ENCODE data around the gene RTN4RL1. TPM values are rescaled to one million over a fixed set of nuclear protein-coding genes. Genes with fewer than 3 reads are reported as not detected.

RTN4RL1 gene
- total RNA-seq, 1 experiment from 2014 or later = 0.80 TPM

GRCh38 chr17:2011411-2012371 lies 13.4 kb downstream of the RTN4RL1 start:
- intact Hi-C loops (cut with micrococcal nuclease; ENCODE audit: unreplicated experiment) = no loop called here
- peak; percentile 20; the same call in 1 of the 2 replicates for ATAC-seq
- Histone ChIP-seq H3K36me3 (ENCODE audit: control insufficient read depth, insufficient read depth, low read length) (no peaks in the 10 kb centered on the region), H3K27me3 (ENCODE audit: control insufficient read depth, insufficient read depth, low read length) (no peaks in the 10 kb centered on the region), H3K9me3 (ENCODE audit: control insufficient read depth, insufficient read depth, low read depth, low read length) (no peaks in the 10 kb centered on the region), H3K4me3 (ENCODE audit: low read depth in 2 of 2, low read length in 2 of 2) (no peak overlapping the region), H3K4me1 (ENCODE audit: control insufficient read depth, insufficient read depth, low read length) (no peaks in the 10 kb centered on the region), H3K27ac (ENCODE audit: low read length) (no peak overlapping the region)
- in situ Hi-C loops (cut with HindIII; ENCODE audit: low pct_unique_long_range_greater_than_20kb, low sequenced_read_pairs) = no loop called here
- TF ChIP-seq POLR2AphosphoS5 (IDR thresholded peaks at IDR 0.05; ENCODE audit: low read depth, low read length) (no peak), TCF7L2 (IDR thresholded peaks at IDR 0.05; ENCODE audit: low read depth, low read length) (no peak), CTCF (IDR thresholded peaks at IDR 0.05) (no peak), SIN3A (IDR thresholded peaks at IDR 0.05; ENCODE audit: borderline replicate concordance, insufficient read depth, low read depth, low read length) (no peak)
- TF ChIP-seq, protein P1, sequence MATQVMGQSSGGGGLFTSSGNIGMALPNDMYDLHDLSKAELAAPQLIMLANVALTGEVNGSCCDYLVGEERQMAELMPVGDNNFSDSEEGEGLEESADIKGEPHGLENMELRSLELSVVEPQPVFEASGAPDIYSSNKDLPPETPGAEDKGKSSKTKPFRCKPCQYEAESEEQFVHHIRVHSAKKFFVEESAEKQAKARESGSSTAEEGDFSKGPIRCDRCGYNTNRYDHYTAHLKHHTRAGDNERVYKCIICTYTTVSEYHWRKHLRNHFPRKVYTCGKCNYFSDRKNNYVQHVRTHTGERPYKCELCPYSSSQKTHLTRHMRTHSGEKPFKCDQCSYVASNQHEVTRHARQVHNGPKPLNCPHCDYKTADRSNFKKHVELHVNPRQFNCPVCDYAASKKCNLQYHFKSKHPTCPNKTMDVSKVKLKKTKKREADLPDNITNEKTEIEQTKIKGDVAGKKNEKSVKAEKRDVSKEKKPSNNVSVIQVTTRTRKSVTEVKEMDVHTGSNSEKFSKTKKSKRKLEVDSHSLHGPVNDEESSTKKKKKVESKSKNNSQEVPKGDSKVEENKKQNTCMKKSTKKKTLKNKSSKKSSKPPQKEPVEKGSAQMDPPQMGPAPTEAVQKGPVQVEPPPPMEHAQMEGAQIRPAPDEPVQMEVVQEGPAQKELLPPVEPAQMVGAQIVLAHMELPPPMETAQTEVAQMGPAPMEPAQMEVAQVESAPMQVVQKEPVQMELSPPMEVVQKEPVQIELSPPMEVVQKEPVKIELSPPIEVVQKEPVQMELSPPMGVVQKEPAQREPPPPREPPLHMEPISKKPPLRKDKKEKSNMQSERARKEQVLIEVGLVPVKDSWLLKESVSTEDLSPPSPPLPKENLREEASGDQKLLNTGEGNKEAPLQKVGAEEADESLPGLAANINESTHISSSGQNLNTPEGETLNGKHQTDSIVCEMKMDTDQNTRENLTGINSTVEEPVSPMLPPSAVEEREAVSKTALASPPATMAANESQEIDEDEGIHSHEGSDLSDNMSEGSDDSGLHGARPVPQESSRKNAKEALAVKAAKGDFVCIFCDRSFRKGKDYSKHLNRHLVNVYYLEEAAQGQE (IDR thresholded peaks at IDR 0.05; ENCODE audit: insufficient read depth in 1 of 2, low read depth in 2 of 2, low read length in 1 of 2) = no peak
- no TSS peak for BruUV-seq (replicated peaks)
- ChIA-PET CTCF (no interaction called here), POLR2A (no interaction called here)
- no peak for DNase-seq (ENCODE audit: low read depth, low spot score)

DNA sequence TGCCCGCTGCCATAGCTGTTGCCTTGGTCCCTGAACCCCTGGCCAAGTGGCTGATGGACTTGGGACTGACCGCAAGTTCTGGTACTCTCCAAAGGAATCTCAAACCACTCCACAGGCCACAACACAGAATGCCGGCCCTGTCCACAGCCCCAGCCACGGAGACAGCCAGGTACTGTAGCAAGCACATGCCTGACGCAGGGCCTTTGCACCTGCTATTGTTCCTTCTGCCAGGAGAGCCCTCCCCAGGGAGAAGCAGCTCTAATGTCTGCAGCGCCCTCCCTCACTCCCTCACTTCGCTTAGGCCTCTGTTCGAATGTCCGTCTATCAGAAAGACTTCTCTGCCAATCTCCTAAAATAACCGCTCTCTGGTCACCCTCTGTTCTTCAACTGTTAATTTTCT lies 15.4 kb downstream of the RTN4RL1 start:
- Histone ChIP-seq H3K4me1 (ENCODE audit: control insufficient read depth, insufficient read depth, low read length) (no peaks in the 10 kb centered on the region), H3K36me3 (ENCODE audit: control insufficient read depth, insufficient read depth, low read length) (no peaks in the 10 kb centered on the region), H3K4me3 (ENCODE audit: low read depth in 2 of 2, low read length in 2 of 2) (no peak overlapping the region), H3K27ac (ENCODE audit: low read length) (no peak overlapping the region), H3K27me3 (ENCODE audit: control insufficient read depth, insufficient read depth, low read length) (no peaks in the 10 kb centered on the region), H3K9me3 (ENCODE audit: control insufficient read depth, insufficient read depth, low read depth, low read length) (no peaks in the 10 kb centered on the region)
- CTCF ChIA-PET = no interaction called here
- in situ Hi-C loops (cut with HindIII; ENCODE audit: low pct_unique_long_range_greater_than_20kb, low sequenced_read_pairs) = no loop called here
- TF ChIP-seq CTCF (IDR thresholded peaks at IDR 0.05) (no peak), POLR2AphosphoS5 (IDR thresholded peaks at IDR 0.05; ENCODE audit: low read depth, low read length) (no peak), TCF7L2 (IDR thresholded peaks at IDR 0.05; ENCODE audit: low read depth, low read length) (no peak), SIN3A (IDR thresholded peaks at IDR 0.05; ENCODE audit: borderline replicate concordance, insufficient read depth, low read depth, low read length) (no peak)
- TF ChIP-seq, protein P1 (IDR thresholded peaks at IDR 0.05; ENCODE audit: insufficient read depth in 1 of 2, low read depth in 2 of 2, low read length in 1 of 2) = no peak
- DNase-seq (ENCODE audit: low read depth, low spot score) = no peak
- no TSS peak for BruUV-seq (replicated peaks)
- intact Hi-C loops (cut with micrococcal nuclease; ENCODE audit: unreplicated experiment) = no loop called here
- POLR2A ChIA-PET = no interaction called here
- ATAC-seq = no peak

Measured in Panc1 (cell line).